ENCODE measurements around the gene HTT-AS.

- TF ChIP-seq CTCF (IDR thresholded peaks at IDR 0.05; ENCODE audit: low read depth, low read length), result no peak
- no peak for TF ChIP-seq POLR2A (IDR thresholded peaks at IDR 0.05; ENCODE audit: extremely low read depth, insufficient read length)
- TF ChIP-seq MYC (IDR thresholded peaks at IDR 0.05; ENCODE audit: low read depth, low read length), result no peak
- no peak for TF ChIP-seq MAX (IDR thresholded peaks at IDR 0.05; ENCODE audit: low read depth, low read length)
These were observed 56.8 kb downstream of the HTT-AS start for GRCh38 chr4:3017504-3017903.

Measured in NB4 (cell line).